Nephron progenitor cell (in vitro differentiated cells): ENCODE results near the gene INSIG1.
A peak's percentile ranks its signal among the peaks of the same experiment; 100 is the strongest.

Experiments
- DNase-seq: peaks from one replicate; pipeline ENCODE4 v3.0.0; 2021
- H3K27ac Mint-ChIP-seq: 2 replicates; pipeline ENCODE4 v1.8.0; 2021; ENCODE audit warnings: mild to moderate bottlenecking, moderate library complexity, mixed read lengths
- H3K27me3 Mint-ChIP-seq: 2 replicates; pipeline ENCODE4 v1.8.0; 2021; ENCODE audit warnings: mild to moderate bottlenecking, low read depth, mixed read lengths; ENCODE audit not compliant: poor library complexity
- H3K36me3 Mint-ChIP-seq: 2 replicates; pipeline ENCODE4 v1.8.0; 2021; ENCODE audit warnings: low read depth, mixed read lengths
- H3K4me1 Mint-ChIP-seq: 2 replicates; pipeline ENCODE4 v1.8.0; 2021; ENCODE audit warnings: mixed read lengths
- H3K4me3 Mint-ChIP-seq: 2 replicates; pipeline ENCODE4 v1.8.0; 2021; ENCODE audit warnings: mild to moderate bottlenecking, moderate library complexity, mixed read lengths
- H3K9me3 Mint-ChIP-seq: 2 replicates; pipeline ENCODE4 v1.8.0; 2021; ENCODE audit warnings: mild to moderate bottlenecking, moderate library complexity, mixed read lengths
- TF ChIP-seq, protein P1 (sequence below): fragments of 200-600 bp; sonication (generic); IDR thresholded peaks from 2 replicates; pipeline ENCODE4 v1.5.0; 2021; ENCODE audit warnings: antibody characterized with exemption

The INSIG1 gene

DNA sequence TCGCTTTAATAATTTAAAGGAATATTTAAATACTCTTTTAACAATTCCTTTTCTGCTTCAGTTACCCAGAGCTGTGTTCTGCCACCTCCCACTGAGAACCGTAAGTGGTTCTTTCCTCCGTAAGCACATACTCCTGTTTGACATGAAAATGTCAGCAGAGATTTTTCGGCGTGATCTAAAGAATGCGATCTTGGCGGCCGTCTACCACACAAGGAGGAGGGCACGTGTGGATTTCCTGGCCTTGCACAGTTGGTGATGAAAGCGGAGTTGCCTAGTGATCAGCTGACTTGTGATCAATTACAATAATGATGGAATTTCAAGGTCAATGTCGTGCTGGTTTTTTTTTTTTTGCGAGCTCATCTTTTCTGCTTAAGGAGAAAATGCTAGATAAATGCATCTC, 35.6 kb upstream of the INSIG1 start:
- H3K4me3 Mint-ChIP-seq: no peak overlapping the region
- H3K9me3 Mint-ChIP-seq: peaks cover 2% of the 10 kb centered on the region
- TF ChIP-seq, protein P1, sequence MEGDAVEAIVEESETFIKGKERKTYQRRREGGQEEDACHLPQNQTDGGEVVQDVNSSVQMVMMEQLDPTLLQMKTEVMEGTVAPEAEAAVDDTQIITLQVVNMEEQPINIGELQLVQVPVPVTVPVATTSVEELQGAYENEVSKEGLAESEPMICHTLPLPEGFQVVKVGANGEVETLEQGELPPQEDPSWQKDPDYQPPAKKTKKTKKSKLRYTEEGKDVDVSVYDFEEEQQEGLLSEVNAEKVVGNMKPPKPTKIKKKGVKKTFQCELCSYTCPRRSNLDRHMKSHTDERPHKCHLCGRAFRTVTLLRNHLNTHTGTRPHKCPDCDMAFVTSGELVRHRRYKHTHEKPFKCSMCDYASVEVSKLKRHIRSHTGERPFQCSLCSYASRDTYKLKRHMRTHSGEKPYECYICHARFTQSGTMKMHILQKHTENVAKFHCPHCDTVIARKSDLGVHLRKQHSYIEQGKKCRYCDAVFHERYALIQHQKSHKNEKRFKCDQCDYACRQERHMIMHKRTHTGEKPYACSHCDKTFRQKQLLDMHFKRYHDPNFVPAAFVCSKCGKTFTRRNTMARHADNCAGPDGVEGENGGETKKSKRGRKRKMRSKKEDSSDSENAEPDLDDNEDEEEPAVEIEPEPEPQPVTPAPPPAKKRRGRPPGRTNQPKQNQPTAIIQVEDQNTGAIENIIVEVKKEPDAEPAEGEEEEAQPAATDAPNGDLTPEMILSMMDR: no peak
- no peak overlapping the region for H3K27ac Mint-ChIP-seq
- H3K36me3 Mint-ChIP-seq: no peaks in the 10 kb centered on the region
- H3K27me3 Mint-ChIP-seq: peaks cover 8% of the 10 kb centered on the region
- peaks cover 25% of the 10 kb centered on the region for H3K4me1 Mint-ChIP-seq
- no peak for DNase-seq

DNA sequence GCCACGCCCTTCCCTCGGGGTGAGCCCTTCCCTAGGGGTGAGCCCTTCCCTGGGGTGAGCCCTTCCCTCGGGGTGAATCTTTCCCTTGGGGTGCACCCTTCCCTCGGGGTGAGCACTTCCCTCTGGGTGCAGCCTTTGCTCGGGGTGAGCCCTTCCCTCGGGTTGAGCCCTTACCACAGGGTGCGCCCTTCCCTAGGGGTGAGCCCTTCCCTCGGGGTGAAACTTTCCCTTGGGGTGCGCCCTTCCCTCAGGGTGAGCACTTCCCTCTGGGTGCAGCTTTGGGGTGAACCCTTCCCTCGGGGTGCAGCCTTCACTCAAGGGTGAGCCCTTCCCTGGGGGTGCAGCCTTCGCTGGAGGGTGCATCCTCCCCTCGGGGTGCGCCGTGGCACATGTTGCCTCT, 34.6 kb upstream of the INSIG1 start:
- Mint-ChIP-seq H3K9me3 (peaks cover 9% of the 10 kb centered on the region), H3K36me3 (no peaks in the 10 kb centered on the region), H3K27ac (no peak overlapping the region), H3K4me3 (no peak overlapping the region), H3K27me3 (peaks cover 7% of the 10 kb centered on the region), H3K4me1 (peaks cover 17% of the 10 kb centered on the region)
- DNase-seq: no peak
- TF ChIP-seq, protein P1: no peak

DNA sequence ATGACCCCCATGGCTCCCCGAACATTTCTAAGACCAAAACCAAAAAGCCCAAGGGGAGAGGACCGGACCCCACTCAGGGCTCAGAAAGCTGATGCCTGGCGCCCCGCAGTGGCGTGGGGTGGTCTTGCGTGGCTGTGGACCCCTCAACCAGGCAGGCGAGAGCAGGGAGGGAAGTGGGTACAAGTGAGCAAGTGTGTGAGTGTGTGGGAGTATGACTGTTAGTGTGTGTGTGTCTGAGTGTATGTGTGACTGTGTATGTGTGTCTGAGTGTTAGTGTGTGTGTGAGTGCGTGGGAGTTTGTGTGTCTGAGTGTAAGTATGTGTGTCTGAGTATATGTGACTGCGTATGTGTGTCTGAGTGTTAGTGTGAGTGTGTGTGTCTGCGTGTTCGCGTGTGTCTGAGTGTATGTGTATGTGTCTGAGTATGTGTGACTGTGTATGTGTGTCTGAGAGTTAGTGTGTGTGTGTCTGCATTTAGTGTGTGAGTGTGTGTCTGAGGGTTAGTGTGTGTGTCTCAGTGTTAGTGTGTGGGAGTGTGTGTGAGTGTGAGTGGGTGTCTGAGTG, 34.0 kb upstream of the INSIG1 start:
- H3K4me3 Mint-ChIP-seq: no peak overlapping the region
- peaks cover 14% of the 10 kb centered on the region for H3K9me3 Mint-ChIP-seq
- peaks cover 2% of the 10 kb centered on the region for H3K36me3 Mint-ChIP-seq

DNA sequence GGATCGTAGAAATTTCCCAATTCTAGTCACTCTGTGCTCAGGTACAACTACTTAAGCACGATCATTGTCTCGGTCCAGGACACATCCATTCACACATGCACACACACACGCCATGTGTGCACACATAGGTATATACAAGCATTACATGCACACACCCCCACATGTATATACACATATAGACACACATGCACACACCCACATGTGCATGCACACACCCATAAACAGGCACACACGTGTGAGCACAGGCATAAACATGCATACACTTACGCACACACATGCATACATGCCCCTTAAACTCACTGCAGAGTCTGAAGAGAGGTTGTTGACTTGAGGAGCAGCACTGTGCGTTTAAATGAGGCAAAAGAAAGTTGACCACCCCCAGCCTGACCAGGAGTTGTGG, 32.5 kb upstream of the INSIG1 start:
- no peak overlapping the region for H3K27ac Mint-ChIP-seq
- DNase-seq: no peak
- H3K36me3 Mint-ChIP-seq: peaks cover 5% of the 10 kb centered on the region
- peaks cover 16% of the 10 kb centered on the region for H3K9me3 Mint-ChIP-seq
- H3K4me1 Mint-ChIP-seq: peaks cover 6% of the 10 kb centered on the region
- no peak overlapping the region for H3K4me3 Mint-ChIP-seq
- TF ChIP-seq, protein P1: no peak
- H3K27me3 Mint-ChIP-seq: peaks cover 5% of the 10 kb centered on the region

More for the DNA sequence above, 34.0 kb upstream of the INSIG1 start:
- TF ChIP-seq, protein P1: no peak
- DNase-seq: peak; percentile 18
- Mint-ChIP-seq H3K4me1 (peaks cover 14% of the 10 kb centered on the region), H3K27me3 (peaks cover 5% of the 10 kb centered on the region), H3K27ac (no peak overlapping the region)

DNA sequence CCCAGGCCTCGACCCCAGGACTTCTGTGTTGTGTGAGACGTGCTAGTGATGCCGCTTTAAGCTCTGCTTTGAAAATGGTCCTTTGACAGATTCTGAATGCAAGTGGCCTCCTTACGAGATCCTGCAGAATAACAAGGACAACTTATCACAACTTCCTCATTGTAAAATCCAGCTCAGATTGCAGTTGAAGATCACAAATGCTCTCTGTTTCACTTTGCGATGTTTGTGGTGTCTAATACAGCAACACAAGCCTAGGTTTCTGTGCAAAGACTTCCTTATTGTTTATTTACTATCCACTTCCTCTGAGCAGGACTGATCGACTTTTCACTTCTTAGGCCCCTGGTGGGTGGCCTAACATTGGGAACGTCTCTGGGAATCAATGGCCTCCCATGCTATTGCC, 31.7 kb upstream of the INSIG1 start:
- Mint-ChIP-seq H3K27me3 (peaks cover 5% of the 10 kb centered on the region), H3K4me3 (no peak overlapping the region), H3K9me3 (peaks cover 16% of the 10 kb centered on the region), H3K36me3 (peaks cover 5% of the 10 kb centered on the region), H3K4me1 (no peaks in the 10 kb centered on the region), H3K27ac (no peak overlapping the region)
- TF ChIP-seq, protein P1: no peak
- DNase-seq: no peak

DNA sequence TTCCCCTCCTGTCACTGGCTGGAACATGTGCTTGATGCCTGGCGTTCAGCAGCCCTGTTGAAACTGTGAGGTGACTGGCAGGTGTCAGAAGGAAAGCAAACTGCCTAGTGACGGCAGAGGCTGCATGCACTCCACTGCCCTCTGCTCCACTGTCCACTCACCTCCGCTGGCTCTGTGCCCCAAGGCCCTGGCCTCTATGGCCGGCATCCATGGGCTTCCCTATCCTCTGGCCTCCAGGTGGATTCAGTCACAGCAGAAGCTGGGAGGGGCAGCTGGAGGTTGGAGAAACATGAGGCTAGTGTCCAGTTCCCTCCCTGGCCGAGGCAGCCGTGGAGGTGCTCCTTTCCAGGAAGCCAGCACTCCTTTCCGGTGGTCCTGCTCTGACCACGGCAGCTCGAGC, 31.2 kb upstream of the INSIG1 start:
- H3K36me3 Mint-ChIP-seq: peaks cover 5% of the 10 kb centered on the region
- no peak for DNase-seq
- no peaks in the 10 kb centered on the region for H3K4me1 Mint-ChIP-seq
- H3K27me3 Mint-ChIP-seq: peaks cover 5% of the 10 kb centered on the region
- H3K9me3 Mint-ChIP-seq: peaks cover 16% of the 10 kb centered on the region
- no peak overlapping the region for H3K27ac Mint-ChIP-seq
- TF ChIP-seq, protein P1: no peak
- H3K4me3 Mint-ChIP-seq: no peak overlapping the region
